Liver (tissue), 9 donors: ENCODE data around the gene ZNF714. TPM values are rescaled to one million over a fixed set of nuclear protein-coding genes. Genes with fewer than 3 reads are reported as not detected.

Experiments used
- DNase-seq: peaks from one replicate; pipeline ENCODE4 v3.0.0-alpha.2; 2017; ENCODE audit warnings: low spot score
- H3K27ac ChIP-seq, 2 donors: one replicate each; pipeline ENCODE4 v1.7.0; 2013; ENCODE audit warnings: inconsistent platforms in 2 of 2, low read length in 2 of 2, control low read depth in 1 of 2, low read depth in 1 of 2, mild to moderate bottlenecking in 1 of 2
- H3K27me3 ChIP-seq, 4 donors: one replicate each; pipeline versions ENCODE4 v1.6.1 to v1.7.0; 2013; ENCODE audit warnings: low read length in 3 of 4, inconsistent platforms in 1 of 4, mild to moderate bottlenecking in 1 of 4, moderate library complexity in 1 of 4; ENCODE audit not compliant: control insufficient read depth in 4 of 4, insufficient read depth in 4 of 4
- H3K36me3 ChIP-seq, 4 donors: one replicate each; pipeline versions ENCODE4 v1.6.1 to v1.7.0; 2013; ENCODE audit warnings: low read length in 3 of 4, mild to moderate bottlenecking in 3 of 4, low read depth in 1 of 4, moderate library complexity in 1 of 4; ENCODE audit not compliant: control insufficient read depth in 4 of 4, insufficient read depth in 3 of 4
- H3K4me1 ChIP-seq, 4 donors: one replicate each; pipeline versions ENCODE4 v1.6.1 to v1.7.0; 2013; ENCODE audit warnings: low read length in 3 of 4, mild to moderate bottlenecking in 3 of 4, moderate library complexity in 1 of 4; ENCODE audit not compliant: control insufficient read depth in 4 of 4, insufficient read depth in 4 of 4
- H3K4me3 ChIP-seq, 3 donors: one replicate each; pipeline versions ENCODE4 v1.6.1 to v1.7.0; 2013; ENCODE audit warnings: low read length in 3 of 3, control low read depth in 1 of 3, low read depth in 1 of 3, mild to moderate bottlenecking in 1 of 3
- H3K9ac ChIP-seq, 2 donors: one replicate each; pipeline ENCODE4 v1.7.0; 2013; ENCODE audit warnings: low read length in 2 of 2, mild to moderate bottlenecking in 2 of 2, moderate library complexity in 2 of 2, control low read depth in 1 of 2, low read depth in 1 of 2
- H3K9me3 ChIP-seq, 4 donors: one replicate each; pipeline versions ENCODE4 v1.6.1 to v1.7.0; 2013; ENCODE audit warnings: low read length in 3 of 4; ENCODE audit not compliant: control insufficient read depth in 4 of 4
- EGR1 ChIP-seq, 2 donors: IDR thresholded peaks; 2 replicates each; pipeline ENCODE4 v1.6.1; 2016 to 2018; ENCODE audit warnings: antibody characterized with exemption in 2 of 2, low read depth in 2 of 2
- FOXA1 ChIP-seq: IDR thresholded peaks from 2 replicates; pipeline ENCODE4 v1.6.1; 2016; ENCODE audit warnings: antibody characterized with exemption
- GABPA ChIP-seq, 2 donors: IDR thresholded peaks in 1 of 2; conservative IDR thresholded peaks in 1 of 2; 2 replicates each; pipeline ENCODE4 v1.6.1; 2016; ENCODE audit warnings: antibody characterized with exemption in 2 of 2, mild to moderate bottlenecking in 1 of 2, moderate library complexity in 1 of 2
- HNF4A ChIP-seq, 2 donors: conservative IDR thresholded peaks; 2 replicates each; pipeline ENCODE4 v1.6.1; 2016; ENCODE audit warnings: antibody characterized with exemption in 2 of 2, mild to moderate bottlenecking in 2 of 2
- HNF4G ChIP-seq: IDR thresholded peaks from 2 replicates; pipeline ENCODE4 v1.6.1; 2016; ENCODE audit warnings: antibody characterized with exemption
- RAD21 ChIP-seq, 2 donors: IDR thresholded peaks; 2 replicates each; pipeline ENCODE4 v1.6.1; 2016; ENCODE audit warnings: antibody characterized with exemption in 2 of 2, mild to moderate bottlenecking in 2 of 2
- RXRA ChIP-seq, 2 donors: IDR thresholded peaks; 2 replicates each; pipeline ENCODE4 v1.6.1; 2017 to 2018; ENCODE audit warnings: antibody characterized with exemption in 2 of 2, mild to moderate bottlenecking in 1 of 2
- SP1 ChIP-seq: IDR thresholded peaks from 2 replicates; pipeline ENCODE4 v1.6.1; 2018; ENCODE audit warnings: antibody characterized with exemption, mild to moderate bottlenecking
- TAF1 ChIP-seq: conservative IDR thresholded peaks from 2 replicates; pipeline ENCODE4 v1.6.1; 2016; ENCODE audit warnings: antibody characterized with exemption, mild to moderate bottlenecking
- YY1 ChIP-seq: IDR thresholded peaks from 2 replicates; pipeline ENCODE4 v1.6.1; 2016; ENCODE audit warnings: antibody characterized with exemption, mild to moderate bottlenecking
- WGBS: extraction: QIAGEN DNeasy Blood & Tissue Kit; methylation state at CpG from one replicate; pipeline ENCODE4 v1.1.7; 2013; 5-methylcytosine and 5-hydroxymethylcytosine counted together
- polyA plus RNA-seq, 2 donors: library from polyadenylated mRNA; stranded (reverse) in 1 of 2; unstranded in 1 of 2; fragments of 200-250 nt in 1 of 2; fragments of >200 nt in 1 of 2; fragmentation: Nextera tagmentation in 1 of 2; extraction: Ambion mirVana in 1 of 2; gene quantifications; one replicate each; pipeline versions ENCODE4 v1.2.1 to v1.2.3, GENCODE V29; 2013 to 2015
- total RNA-seq, 2 donors: library from RNA; depleted of rRNA; stranded (reverse); fragments of >200 nt; gene quantifications; one replicate each; pipeline ENCODE4 v1.2.3, GENCODE V29; 2014
- TF ChIP-seq, protein P1 (sequence below): IDR thresholded peaks from 2 replicates; pipeline ENCODE4 v1.6.1; 2016; ENCODE audit warnings: antibody characterized with exemption
- TF ChIP-seq, protein P2 (sequence below): IDR thresholded peaks from 2 replicates; pipeline ENCODE4 v1.6.1; 2016; ENCODE audit warnings: antibody characterized with exemption
- TF ChIP-seq, protein P3 (sequence below): IDR thresholded peaks from 2 replicates; pipeline ENCODE4 v1.6.1; 2016; ENCODE audit warnings: antibody characterized with exemption
- TF ChIP-seq, protein P4 (sequence below): IDR thresholded peaks from 2 replicates; pipeline ENCODE4 v1.6.1; 2016; ENCODE audit warnings: antibody characterized with exemption, mild to moderate bottlenecking
- TF ChIP-seq, protein P5 (sequence below): fragments of 150-350 bp; IDR thresholded peaks from 2 replicates; pipeline ENCODE4 v1.5.1; 2017; ENCODE audit warnings: improper control_type of control experiment, low read depth, low read length; ENCODE audit not compliant: missing input control
- donor health status: healthy.
- donor health status: healthy.
- donor health status: healthy.
- donor health status: healthy.
- donor health status: healthy.

ZNF714 gene
- total and polyA plus RNA-seq, 4 donors = 0.22 to 4.7 (median 0.81) TPM

DNA sequence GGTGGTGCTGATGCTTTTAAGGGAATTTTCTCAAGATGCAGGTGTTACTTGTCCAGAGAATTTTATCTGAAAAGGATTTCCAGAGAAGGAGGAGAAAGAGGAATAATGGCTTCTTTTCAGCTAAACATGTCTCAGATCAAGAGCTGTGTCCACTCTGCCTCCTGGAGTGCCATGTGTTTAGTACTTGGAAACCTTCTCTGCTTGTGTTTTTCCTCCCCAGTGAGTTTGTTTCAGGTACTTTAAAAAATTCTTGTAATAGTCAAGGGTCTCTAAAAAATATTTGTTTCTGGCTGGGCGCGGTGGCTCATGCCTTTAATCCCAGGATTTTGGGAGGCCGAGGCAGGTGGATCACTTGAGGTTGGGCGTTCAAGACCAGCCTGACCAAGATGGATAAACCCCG, 82.5 kb downstream of the ZNF714 start:
- WGBS = 97% methylated on average over 5 of the region's 5 CpGs
- Histone ChIP-seq H3K9ac (no peak overlapping the region), H3K27me3 (no peaks in the 10 kb centered on the region), H3K27ac (no peak overlapping the region), H3K9me3 (no peaks in the 10 kb centered on the region), H3K36me3 (peaks cover 0 to 2% (median 0%) of the 10 kb centered on the region in 4 donors), H3K4me3 (no peak overlapping the region), H3K4me1 (peaks cover 0 to 1% (median 0%) of the 10 kb centered on the region in 4 donors)
- TF ChIP-seq SP1 (no peak), FOXA1 (no peak), TAF1 (no peak), GABPA (IDR thresholded peaks at IDR 0.05 in 1 of 2, conservative IDR thresholded peaks at IDR 0.05 in 1 of 2) (no peak), HNF4A (conservative IDR thresholded peaks at IDR 0.05) (no peak), RAD21 (IDR thresholded peaks at IDR 0.05) (no peak)
- TF ChIP-seq, protein P1, sequence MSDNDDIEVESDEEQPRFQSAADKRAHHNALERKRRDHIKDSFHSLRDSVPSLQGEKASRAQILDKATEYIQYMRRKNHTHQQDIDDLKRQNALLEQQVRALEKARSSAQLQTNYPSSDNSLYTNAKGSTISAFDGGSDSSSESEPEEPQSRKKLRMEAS = no peak
- TF ChIP-seq, protein P2, sequence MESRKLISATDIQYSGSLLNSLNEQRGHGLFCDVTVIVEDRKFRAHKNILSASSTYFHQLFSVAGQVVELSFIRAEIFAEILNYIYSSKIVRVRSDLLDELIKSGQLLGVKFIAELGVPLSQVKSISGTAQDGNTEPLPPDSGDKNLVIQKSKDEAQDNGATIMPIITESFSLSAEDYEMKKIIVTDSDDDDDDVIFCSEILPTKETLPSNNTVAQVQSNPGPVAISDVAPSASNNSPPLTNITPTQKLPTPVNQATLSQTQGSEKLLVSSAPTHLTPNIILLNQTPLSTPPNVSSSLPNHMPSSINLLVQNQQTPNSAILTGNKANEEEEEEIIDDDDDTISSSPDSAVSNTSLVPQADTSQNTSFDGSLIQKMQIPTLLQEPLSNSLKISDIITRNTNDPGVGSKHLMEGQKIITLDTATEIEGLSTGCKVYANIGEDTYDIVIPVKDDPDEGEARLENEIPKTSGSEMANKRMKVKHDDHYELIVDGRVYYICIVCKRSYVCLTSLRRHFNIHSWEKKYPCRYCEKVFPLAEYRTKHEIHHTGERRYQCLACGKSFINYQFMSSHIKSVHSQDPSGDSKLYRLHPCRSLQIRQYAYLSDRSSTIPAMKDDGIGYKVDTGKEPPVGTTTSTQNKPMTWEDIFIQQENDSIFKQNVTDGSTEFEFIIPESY = no peak
- TF ChIP-seq, protein P3, sequence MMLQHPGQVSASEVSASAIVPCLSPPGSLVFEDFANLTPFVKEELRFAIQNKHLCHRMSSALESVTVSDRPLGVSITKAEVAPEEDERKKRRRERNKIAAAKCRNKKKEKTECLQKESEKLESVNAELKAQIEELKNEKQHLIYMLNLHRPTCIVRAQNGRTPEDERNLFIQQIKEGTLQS = no peak
- TF ChIP-seq, protein P4, sequence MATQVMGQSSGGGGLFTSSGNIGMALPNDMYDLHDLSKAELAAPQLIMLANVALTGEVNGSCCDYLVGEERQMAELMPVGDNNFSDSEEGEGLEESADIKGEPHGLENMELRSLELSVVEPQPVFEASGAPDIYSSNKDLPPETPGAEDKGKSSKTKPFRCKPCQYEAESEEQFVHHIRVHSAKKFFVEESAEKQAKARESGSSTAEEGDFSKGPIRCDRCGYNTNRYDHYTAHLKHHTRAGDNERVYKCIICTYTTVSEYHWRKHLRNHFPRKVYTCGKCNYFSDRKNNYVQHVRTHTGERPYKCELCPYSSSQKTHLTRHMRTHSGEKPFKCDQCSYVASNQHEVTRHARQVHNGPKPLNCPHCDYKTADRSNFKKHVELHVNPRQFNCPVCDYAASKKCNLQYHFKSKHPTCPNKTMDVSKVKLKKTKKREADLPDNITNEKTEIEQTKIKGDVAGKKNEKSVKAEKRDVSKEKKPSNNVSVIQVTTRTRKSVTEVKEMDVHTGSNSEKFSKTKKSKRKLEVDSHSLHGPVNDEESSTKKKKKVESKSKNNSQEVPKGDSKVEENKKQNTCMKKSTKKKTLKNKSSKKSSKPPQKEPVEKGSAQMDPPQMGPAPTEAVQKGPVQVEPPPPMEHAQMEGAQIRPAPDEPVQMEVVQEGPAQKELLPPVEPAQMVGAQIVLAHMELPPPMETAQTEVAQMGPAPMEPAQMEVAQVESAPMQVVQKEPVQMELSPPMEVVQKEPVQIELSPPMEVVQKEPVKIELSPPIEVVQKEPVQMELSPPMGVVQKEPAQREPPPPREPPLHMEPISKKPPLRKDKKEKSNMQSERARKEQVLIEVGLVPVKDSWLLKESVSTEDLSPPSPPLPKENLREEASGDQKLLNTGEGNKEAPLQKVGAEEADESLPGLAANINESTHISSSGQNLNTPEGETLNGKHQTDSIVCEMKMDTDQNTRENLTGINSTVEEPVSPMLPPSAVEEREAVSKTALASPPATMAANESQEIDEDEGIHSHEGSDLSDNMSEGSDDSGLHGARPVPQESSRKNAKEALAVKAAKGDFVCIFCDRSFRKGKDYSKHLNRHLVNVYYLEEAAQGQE = no peak
- no peak for DNase-seq

DNA sequence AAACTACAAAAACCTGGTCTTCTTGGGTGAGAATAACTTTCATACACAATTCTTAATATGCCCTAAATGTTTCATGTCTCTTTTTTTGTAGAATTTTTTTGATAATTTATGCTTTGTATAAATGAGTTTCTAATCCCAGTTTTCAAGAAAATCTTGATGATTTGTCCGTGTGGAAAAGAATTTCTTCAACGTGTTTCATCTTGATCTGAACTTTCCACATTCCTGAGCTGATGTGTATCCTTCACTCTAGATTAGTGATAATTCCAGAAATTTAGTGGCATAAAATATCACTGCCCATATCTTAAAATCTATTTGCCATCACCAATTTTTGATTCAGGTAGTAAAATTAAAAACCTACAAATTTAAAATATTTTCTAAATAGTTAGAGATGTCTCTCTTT, 84.4 kb downstream of the ZNF714 start:
- H3K9ac ChIP-seq = no peak overlapping the region
- H3K9me3 ChIP-seq = no peaks in the 10 kb centered on the region
- TF ChIP-seq, protein P4 = no peak
- no peak for TF ChIP-seq RXRA (IDR thresholded peaks at IDR 0.05)
- no peak for TF ChIP-seq HNF4G
- TF ChIP-seq, protein P5, sequence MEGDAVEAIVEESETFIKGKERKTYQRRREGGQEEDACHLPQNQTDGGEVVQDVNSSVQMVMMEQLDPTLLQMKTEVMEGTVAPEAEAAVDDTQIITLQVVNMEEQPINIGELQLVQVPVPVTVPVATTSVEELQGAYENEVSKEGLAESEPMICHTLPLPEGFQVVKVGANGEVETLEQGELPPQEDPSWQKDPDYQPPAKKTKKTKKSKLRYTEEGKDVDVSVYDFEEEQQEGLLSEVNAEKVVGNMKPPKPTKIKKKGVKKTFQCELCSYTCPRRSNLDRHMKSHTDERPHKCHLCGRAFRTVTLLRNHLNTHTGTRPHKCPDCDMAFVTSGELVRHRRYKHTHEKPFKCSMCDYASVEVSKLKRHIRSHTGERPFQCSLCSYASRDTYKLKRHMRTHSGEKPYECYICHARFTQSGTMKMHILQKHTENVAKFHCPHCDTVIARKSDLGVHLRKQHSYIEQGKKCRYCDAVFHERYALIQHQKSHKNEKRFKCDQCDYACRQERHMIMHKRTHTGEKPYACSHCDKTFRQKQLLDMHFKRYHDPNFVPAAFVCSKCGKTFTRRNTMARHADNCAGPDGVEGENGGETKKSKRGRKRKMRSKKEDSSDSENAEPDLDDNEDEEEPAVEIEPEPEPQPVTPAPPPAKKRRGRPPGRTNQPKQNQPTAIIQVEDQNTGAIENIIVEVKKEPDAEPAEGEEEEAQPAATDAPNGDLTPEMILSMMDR = no peak
- TF ChIP-seq HNF4A (conservative IDR thresholded peaks at IDR 0.05) = no peak
- TF ChIP-seq YY1 = no peak
- TF ChIP-seq FOXA1 = no peak
- TF ChIP-seq EGR1 (IDR thresholded peaks at IDR 0.05; ENCODE audit: low read depth in 2 of 2) = no peak
- no peak overlapping the region for H3K27ac ChIP-seq
- no peak overlapping the region for H3K4me3 ChIP-seq
- DNase-seq = no peak
- H3K36me3 ChIP-seq = peaks cover 0 to 2% (median 0%) of the 10 kb centered on the region in 4 donors
- H3K27me3 ChIP-seq = no peaks in the 10 kb centered on the region
- no peaks in the 10 kb centered on the region for H3K4me1 ChIP-seq
- 90% methylated on average over 2 of the region's 2 CpGs for WGBS
